GM21526 (cell line): ENCODE measurements around the gene PHACTR2.

Experiments
- ATAC-seq: cut with Tn5 transposase; IDR thresholded peaks from one replicate; pipeline ENCODE4 v1.9.1; 2021; ENCODE audit warnings: moderate library complexity; ENCODE audit not compliant: unreplicated experiment, low FRiP score

PHACTR2 gene

GRCh38 chr6:143674483-143675381, 3.0 kb upstream of the PHACTR2 start:
- no peak for ATAC-seq

DNA sequence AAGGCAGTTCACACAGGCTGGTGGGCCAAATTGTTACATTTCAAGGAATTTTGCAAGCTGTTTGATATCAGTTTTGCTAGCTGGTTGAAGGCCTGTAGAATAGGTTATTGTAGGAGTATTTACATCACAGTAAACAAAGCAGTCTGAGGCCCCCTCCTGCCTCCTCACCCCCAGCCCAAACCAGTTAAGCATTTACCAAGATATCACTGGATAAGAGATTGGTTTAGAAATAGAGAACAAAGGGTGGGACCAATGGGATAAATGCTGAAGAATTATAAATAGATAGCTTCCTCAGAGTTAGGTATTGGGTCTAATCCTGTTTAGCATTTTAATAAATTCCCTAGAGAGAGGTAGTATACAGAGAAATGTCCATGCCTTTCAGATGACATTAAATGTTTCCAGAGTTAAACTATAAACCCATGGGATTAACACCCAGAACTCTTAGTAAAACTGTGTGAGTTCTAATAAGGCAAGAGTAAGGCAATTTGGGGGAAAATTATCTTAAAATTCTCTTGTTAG, 2.3 kb upstream of the PHACTR2 start:
- no peak for ATAC-seq

DNA sequence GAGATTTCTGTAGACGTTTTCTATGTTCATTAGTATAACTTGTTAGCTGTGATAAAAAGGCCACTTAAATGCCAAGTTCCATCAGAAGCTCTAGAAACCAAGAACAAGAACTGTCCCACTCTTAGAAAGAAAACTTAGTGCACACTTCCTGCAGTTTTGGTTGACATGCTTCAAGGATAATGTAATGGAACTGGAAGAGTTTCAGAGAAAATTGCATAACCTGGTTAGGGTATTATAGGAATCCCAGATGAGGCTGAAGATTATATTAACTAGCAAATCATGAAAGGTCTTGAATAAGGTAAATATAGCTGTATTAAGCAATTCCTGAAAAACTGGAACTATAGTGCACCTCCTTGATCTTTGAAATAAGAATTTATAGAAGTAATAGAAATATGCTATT, 1.8 kb upstream of the PHACTR2 start:
- no peak for ATAC-seq

DNA sequence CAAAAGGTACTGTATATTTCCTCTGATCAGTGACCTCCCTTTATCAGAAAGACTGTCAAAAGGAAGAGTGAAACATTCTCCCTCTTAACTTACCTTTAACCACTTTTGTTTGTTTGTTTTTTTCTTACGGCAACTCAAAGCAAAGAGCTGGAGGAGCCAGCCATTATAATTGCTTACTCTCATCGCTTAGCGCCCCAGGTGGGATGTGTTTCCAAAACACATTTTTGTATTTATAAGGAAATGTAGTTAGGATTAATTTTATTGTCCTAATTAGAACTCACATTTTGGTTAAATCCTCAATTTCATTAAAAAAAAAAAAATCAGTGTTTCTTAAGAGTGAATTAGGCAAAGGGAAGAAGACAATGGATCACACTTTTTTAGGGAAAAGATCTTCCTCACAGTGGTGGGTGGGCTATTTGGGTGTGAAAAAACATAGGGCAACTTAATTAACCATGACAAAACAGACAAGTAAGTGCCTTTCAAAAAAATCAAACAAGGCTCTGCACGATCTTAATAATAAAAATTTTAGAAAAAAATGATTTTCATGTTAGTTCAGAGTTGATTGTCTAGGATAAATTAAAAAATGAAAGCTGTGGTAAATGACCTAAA, 1.2 kb upstream of the PHACTR2 start:
- ATAC-seq, result no peak

GRCh38 chr6:143677577-143677890, 231 bp upstream of the PHACTR2 start:
- ATAC-seq, result no peak

GRCh38 chr6:143679041-143679440, 1.3 kb downstream of the PHACTR2 start:
- ATAC-seq, result no peak

DNA sequence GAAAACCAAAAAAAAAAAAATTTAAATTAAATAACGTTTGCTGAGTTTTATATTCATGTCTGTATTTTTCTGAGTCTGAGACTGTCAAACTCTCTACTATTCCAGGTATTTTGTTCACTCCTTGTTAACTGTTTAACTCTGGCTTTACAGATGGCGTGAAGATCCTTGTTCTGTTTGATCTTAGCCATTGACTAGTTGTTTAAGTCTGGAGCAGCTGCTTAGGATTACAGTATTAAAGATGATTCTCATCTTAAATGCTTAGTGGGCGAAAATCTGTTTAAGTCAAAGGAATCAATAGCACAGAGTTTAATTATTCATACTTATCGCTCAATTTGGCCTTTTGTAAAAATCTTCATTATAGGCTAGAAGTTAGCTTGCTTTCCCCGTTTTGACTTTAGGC, 2.4 kb downstream of the PHACTR2 start:
- ATAC-seq, result no peak

- no peak for ATAC-seq
Measured at GRCh38 chr6:143682805-143683204, 5.0 kb downstream of the PHACTR2 start.

DNA sequence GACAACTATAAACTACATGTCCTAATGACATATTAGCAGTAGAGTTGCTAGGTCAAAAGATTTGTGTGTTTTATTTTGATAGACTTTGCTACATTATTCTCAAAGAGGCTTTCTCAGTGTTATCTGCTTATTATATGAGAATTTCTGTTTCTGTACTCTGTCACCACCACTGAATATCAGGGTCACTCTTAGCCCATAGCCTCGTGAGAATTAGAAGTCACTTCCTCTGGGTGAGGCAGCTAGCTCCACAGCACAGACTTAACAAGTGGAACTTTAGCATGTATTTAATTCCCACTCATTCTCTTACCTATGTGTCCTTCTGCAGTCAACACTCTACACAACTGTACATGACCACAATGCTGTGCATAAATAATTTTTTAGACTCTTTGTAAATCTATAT, 6.7 kb downstream of the PHACTR2 start:
- no peak for ATAC-seq

DNA sequence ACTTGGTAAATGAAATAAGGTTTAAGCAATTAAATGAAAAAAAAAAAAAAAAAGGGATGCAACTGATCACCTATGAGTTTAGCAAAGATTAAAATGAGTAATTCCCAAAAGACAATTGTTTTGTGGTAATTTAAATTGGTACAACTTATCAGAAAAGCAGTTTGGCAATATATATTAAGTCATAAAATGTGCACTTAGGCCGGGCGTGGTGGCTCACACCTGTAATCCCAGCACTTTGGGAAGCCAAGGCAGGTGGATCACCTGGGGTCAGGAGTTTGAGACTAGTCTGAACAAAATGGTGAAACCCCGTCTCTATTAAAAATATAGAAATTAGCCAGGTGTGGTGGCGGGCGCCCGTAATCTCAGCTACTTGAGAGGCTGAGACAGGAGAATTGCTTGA, 7.9 kb downstream of the PHACTR2 start:
- no peak for ATAC-seq

- no peak for ATAC-seq
Measured at GRCh38 chr6:143687591-143687990, 9.8 kb downstream of the PHACTR2 start.

GRCh38 chr6:143688681-143689080, 10.9 kb downstream of the PHACTR2 start:
- ATAC-seq, result no peak

GRCh38 chr6:143689852-143690251, 12.1 kb downstream of the PHACTR2 start:
- ATAC-seq, result no peak

DNA sequence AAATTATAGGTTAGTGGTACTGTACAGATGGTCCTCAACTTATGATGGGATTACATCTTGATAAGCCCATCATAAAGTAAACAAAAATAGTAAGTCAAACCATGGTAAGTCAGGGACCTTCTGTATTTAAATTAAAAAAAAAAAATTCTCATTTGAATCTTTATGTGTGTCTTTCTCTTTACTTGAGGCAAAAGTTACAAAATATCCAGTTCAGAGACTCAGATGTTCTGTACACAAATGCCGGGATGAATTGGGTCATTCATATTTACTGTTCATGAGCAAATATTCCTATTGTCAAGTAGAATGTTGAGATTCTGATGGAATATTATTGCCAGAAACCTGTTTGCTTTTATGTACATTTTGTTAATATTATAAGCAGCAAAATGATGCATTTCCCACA, 13.4 kb downstream of the PHACTR2 start:
- ATAC-seq, result no peak

GRCh38 chr6:143691900-143692636, 14.3 kb downstream of the PHACTR2 start:
- ATAC-seq, result no peak

DNA sequence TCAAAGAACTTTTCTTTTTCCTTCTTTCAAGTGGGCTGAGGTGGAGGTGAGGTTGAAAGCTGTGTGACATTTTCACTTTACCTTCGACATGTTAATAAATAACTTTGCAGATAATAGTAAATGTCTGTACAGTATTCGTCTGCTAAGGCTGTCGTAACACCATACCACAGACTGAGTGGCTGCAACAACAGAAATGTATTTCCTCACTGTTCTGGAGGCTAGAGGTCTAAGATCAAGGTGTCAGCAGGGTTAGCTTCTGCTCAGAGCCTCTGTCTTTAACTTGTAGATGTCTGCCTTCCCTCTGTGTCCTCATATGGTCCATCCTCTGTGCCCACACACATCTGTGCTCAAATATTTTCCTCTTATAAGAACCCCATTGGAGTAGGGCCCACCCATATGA, 14.9 kb downstream of the PHACTR2 start:
- no peak for ATAC-seq

DNA sequence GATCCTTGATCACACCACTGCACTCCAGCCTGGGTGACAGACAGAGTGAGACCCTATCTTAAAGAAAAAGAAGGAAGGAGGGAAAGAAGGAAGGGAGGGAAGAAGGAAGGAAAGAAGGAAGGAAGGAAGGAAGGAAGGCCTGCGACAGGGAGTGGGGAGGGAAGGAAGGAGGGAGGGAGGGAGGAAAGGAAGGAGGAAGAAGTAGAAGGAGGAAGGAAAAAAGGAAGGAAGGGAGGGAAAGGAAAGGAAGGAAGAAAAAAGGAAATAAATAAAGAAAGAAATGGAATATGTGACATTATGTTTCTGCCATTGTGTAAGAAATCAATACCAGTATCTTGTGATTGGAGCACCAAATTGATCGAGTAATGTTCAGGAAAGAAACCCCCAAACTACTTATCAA, 16.2 kb downstream of the PHACTR2 start:
- no peak for ATAC-seq

- no peak for ATAC-seq
Measured at GRCh38 chr6:143694560-143694959, 16.8 kb downstream of the PHACTR2 start.

GRCh38 chr6:143695130-143695968, 17.6 kb downstream of the PHACTR2 start:
- ATAC-seq, result no peak

DNA sequence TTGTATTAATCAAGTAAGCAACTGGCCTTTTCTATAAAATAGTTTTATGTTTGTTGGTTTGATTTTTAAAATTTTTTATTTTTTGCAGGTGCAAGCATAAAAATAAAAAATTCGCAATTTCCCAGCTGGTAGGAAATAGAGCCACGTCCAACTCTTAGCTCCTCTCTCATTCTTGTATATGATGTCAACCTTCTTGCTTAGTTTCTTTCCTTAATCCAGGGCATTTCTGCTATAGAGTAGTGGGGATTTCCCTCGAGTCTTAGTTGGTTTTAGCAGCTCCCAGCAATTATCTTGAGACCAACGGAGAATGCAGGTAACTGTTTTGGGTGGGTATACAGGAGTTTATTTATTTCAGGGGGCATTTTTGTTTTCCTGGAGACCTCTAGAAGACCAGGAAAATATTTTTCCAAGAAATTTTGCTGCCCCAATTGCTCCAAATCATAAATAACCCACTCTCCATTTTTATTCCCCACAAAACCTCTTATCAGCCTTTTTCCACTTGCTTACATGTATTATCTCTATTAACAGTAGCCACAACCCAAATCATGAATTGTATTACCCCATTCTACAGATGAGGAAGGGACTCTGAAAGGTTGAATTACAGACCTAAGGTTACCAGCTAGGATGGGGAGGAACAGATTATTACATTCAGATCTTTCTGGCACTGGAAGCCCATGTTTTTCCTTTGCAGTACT, 18.4 kb downstream of the PHACTR2 start:
- no peak for ATAC-seq
